OCI-LY1 (cell line): ENCODE measurements around the gene UHMK1.

Experiments used
- H2AFZ ChIP-seq: fragments of 200-600 bp; sonication (generic), shearing (Covaris generic); 2 replicates; pipeline ENCODE4 v1.6.0; 2014; ENCODE audit warnings: antibody characterized with exemption, mild to moderate bottlenecking, low read length
- H3F3A ChIP-seq: fragments of 200-600 bp; sonication (generic), shearing (Covaris generic); 2 replicates; pipeline ENCODE4 v1.6.0; 2014; ENCODE audit warnings: mild to moderate bottlenecking, antibody characterized with exemption, low read length, moderate library complexity; ENCODE audit not compliant: insufficient read depth
- H3K27ac ChIP-seq: fragments of 200-600 bp; sonication (generic); 2 replicates; pipeline ENCODE4 v1.5.1; 2014; ENCODE audit warnings: low read length, mixed run types, mild to moderate bottlenecking, low read depth; ENCODE audit not compliant: poor library complexity, severe bottlenecking
- H3K27me3 ChIP-seq: fragments of 200-600 bp; sonication (generic); 2 replicates; pipeline ENCODE4 v1.6.0; 2014; ENCODE audit warnings: antibody characterized with exemption, mild to moderate bottlenecking, low read length, moderate library complexity; ENCODE audit not compliant: insufficient read depth
- H3K36me3 ChIP-seq: fragments of 200-600 bp; sonication (generic); 2 replicates; pipeline ENCODE4 v1.6.1; 2014; ENCODE audit warnings: mild to moderate bottlenecking, antibody characterized with exemption, low read length, moderate library complexity, mixed read lengths; ENCODE audit not compliant: insufficient read depth
- H3K4me1 ChIP-seq: fragments of 200-600 bp; sonication (generic); 2 replicates; pipeline ENCODE4 v1.5.1; 2014; ENCODE audit warnings: mild to moderate bottlenecking, low read length, moderate library complexity; ENCODE audit not compliant: insufficient read depth, severe bottlenecking
- H3K4me2 ChIP-seq: fragments of 200-600 bp; sonication (generic), shearing (Covaris generic); 2 replicates; pipeline ENCODE4 v1.6.1; 2014; ENCODE audit warnings: low read length
- H3K4me3 ChIP-seq: fragments of 200-600 bp; sonication (generic); 2 replicates; pipeline ENCODE4 v1.5.1; 2014; ENCODE audit warnings: low read length, low read depth, mild to moderate bottlenecking, mixed read lengths; ENCODE audit not compliant: poor library complexity, severe bottlenecking
- H3K79me2 ChIP-seq: fragments of 200-600 bp; shearing (Covaris generic); 2 replicates; pipeline ENCODE4 v1.6.1; 2016; ENCODE audit warnings: mixed run types, low read length, mixed read lengths; ENCODE audit not compliant: insufficient read depth
- H3K9ac ChIP-seq: fragments of 200-600 bp; sonication (generic), shearing (Covaris generic); 2 replicates; pipeline ENCODE4 v1.6.1; 2014; ENCODE audit warnings: mild to moderate bottlenecking, low read length, mixed read lengths
- H3K9me2 ChIP-seq: fragments of 200-600 bp; sonication (generic), shearing (Covaris generic); 2 replicates; pipeline ENCODE4 v1.6.1; 2014; ENCODE audit warnings: low read depth, mild to moderate bottlenecking, low read length, mixed read lengths
- H3K9me3 ChIP-seq: fragments of 200-600 bp; shearing (Covaris generic); 2 replicates; pipeline ENCODE4 v1.6.1; 2014; ENCODE audit warnings: low read length, mixed read lengths
- H4K20me1 ChIP-seq: fragments of 200-600 bp; sonication (generic), shearing (Covaris generic); 2 replicates; pipeline ENCODE4 v1.6.0; 2016; ENCODE audit warnings: mild to moderate bottlenecking, low read length; ENCODE audit not compliant: insufficient read depth
- CTCF ChIP-seq: fragments of 200-600 bp; sonication (generic), shearing (Covaris generic); IDR thresholded peaks from 2 replicates; pipeline ENCODE4 v1.5.1; 2017; ENCODE audit warnings: mild to moderate bottlenecking, antibody characterized with exemption, low read length, moderate library complexity, mixed read lengths
- EZH2 ChIP-seq: fragments of 200-600 bp; sonication (generic), shearing (Covaris generic); IDR thresholded peaks from 2 replicates; pipeline ENCODE4 v1.8.0; 2017; ENCODE audit warnings: borderline replicate concordance, mixed run types, mild to moderate bottlenecking, antibody characterized with exemption, low read length, moderate library complexity, mixed read lengths

The UHMK1 gene

GRCh38 chr1:162476620-162477019, 21.0 kb upstream of the UHMK1 start:
- H3F3A ChIP-seq = no peaks in the 10 kb centered on the region

GRCh38 chr1:162485236-162485635, 12.4 kb upstream of the UHMK1 start:
- H3K27ac ChIP-seq = no peak overlapping the region
- H3K36me3 ChIP-seq = no peaks in the 10 kb centered on the region
- H3K9me2 ChIP-seq = no peaks in the 10 kb centered on the region
- no peak overlapping the region for H2AFZ ChIP-seq
- no peaks in the 10 kb centered on the region for H3K4me1 ChIP-seq
- peaks cover 4% of the 10 kb centered on the region; the same call in 1 of the 2 replicates for H3K27me3 ChIP-seq
- H3K4me2 ChIP-seq = no peak overlapping the region
- H3K9ac ChIP-seq = no peak overlapping the region
- no peaks in the 10 kb centered on the region for H3K9me3 ChIP-seq
- TF ChIP-seq CTCF = no peak
- no peak for TF ChIP-seq EZH2
- H4K20me1 ChIP-seq = no peaks in the 10 kb centered on the region
- H3F3A ChIP-seq = no peaks in the 10 kb centered on the region
- no peak overlapping the region for H3K4me3 ChIP-seq
- H3K79me2 ChIP-seq = no peaks in the 10 kb centered on the region

More at GRCh38 chr1:162476620-162477019, 21.0 kb upstream of the UHMK1 start:
- Histone ChIP-seq H4K20me1 (no peaks in the 10 kb centered on the region), H3K79me2 (no peaks in the 10 kb centered on the region), H3K9me3 (no peaks in the 10 kb centered on the region), H3K9me2 (no peaks in the 10 kb centered on the region), H3K4me2 (no peak overlapping the region), H3K4me3 (no peak overlapping the region), H3K36me3 (no peaks in the 10 kb centered on the region), H2AFZ (no peak overlapping the region), H3K27me3 (no peaks in the 10 kb centered on the region), H3K9ac (no peak overlapping the region), H3K27ac (no peak overlapping the region), H3K4me1 (no peaks in the 10 kb centered on the region)
- no peak for TF ChIP-seq EZH2
- no peak for TF ChIP-seq CTCF

GRCh38 chr1:162487241-162487640, 10.4 kb upstream of the UHMK1 start:
- Histone ChIP-seq H3K9ac (no peak overlapping the region), H3K4me1 (no peaks in the 10 kb centered on the region), H3F3A (no peaks in the 10 kb centered on the region), H4K20me1 (no peaks in the 10 kb centered on the region), H3K36me3 (no peaks in the 10 kb centered on the region), H3K9me3 (no peaks in the 10 kb centered on the region), H3K27me3 (no peaks in the 10 kb centered on the region), H3K4me3 (no peak overlapping the region), H3K27ac (no peak overlapping the region), H3K4me2 (no peak overlapping the region), H3K79me2 (no peaks in the 10 kb centered on the region), H2AFZ (no peak overlapping the region), H3K9me2 (no peaks in the 10 kb centered on the region)
- TF ChIP-seq EZH2 = no peak
- TF ChIP-seq CTCF = no peak
